ENCODE measurements around the gene TAGLN3. TPM values are rescaled to one million over a fixed set of nuclear protein-coding genes. Genes with fewer than 3 reads are reported as not detected.

Gene TAGLN3
- total and polyA plus RNA-seq, 2 of the 13 experiments (the other 11 are each of a cell fraction or from before 2014, with no cell fraction given): 0.51 to 0.91 TPM

- TF ChIP-seq ZNF142 (CRISPR knock-in tag; IDR thresholded peaks at IDR 0.05): peak; percentile 57; the same call in 1 of the 2 replicates
- 0 out of 2 replicates have a peak, but pooled peaks have one; percentile 58 for TF ChIP-seq ZBTB4 (CRISPR knock-in tag; IDR thresholded peaks at IDR 0.05; ENCODE audit: borderline replicate concordance)
- TF ChIP-seq POLR2A (IDR thresholded peaks at IDR 0.05; ENCODE audit: insufficient read depth in 1 of 2, low read depth in 2 of 2, low read length in 2 of 2): peak; percentile 97 to 99
- no peak for TF ChIP-seq ATF2 (CRISPR knock-in tag; IDR thresholded peaks at IDR 0.05)
- peak; percentile 49; the same call in 1 of the 2 replicates for TF ChIP-seq SMYD3 (CRISPR knock-in tag; IDR thresholded peaks at IDR 0.05)
- TF ChIP-seq TMF1 (CRISPR knock-in tag; IDR thresholded peaks at IDR 0.05; ENCODE audit: low read depth): 0 out of 2 replicates have a peak, but pooled peaks have one; percentile 49
- TF ChIP-seq HIVEP1 (CRISPR knock-in tag; IDR thresholded peaks at IDR 0.05): peak; percentile 73; the same call in 1 of the 2 replicates
- peak; percentile 76 for TF ChIP-seq RNF2 (conservative IDR thresholded peaks at IDR 0.05; ENCODE audit: low read depth)
- no peak for TF ChIP-seq ZNF562 (CRISPR knock-in tag; IDR thresholded peaks at IDR 0.05; ENCODE audit: borderline replicate concordance)
- TF ChIP-seq CSRNP2 (CRISPR knock-in tag; conservative IDR thresholded peaks at IDR 0.05; ENCODE audit: low read depth): no peak
- TF ChIP-seq ZNF33A (CRISPR knock-in tag; IDR thresholded peaks at IDR 0.05; ENCODE audit: borderline replicate concordance): no peak
- 0 out of 2 replicates have a peak, but pooled peaks have one; percentile 28 for TF ChIP-seq XBP1 (CRISPR knock-in tag; IDR thresholded peaks at IDR 0.05)
- no peak for TF ChIP-seq MLLT10 (CRISPR knock-in tag; IDR thresholded peaks at IDR 0.05)
- no peak for TF ChIP-seq ZMYM2 (CRISPR knock-in tag; IDR thresholded peaks at IDR 0.05)
Measured at GRCh38 chr3:111978583-111979433, 19.9 kb upstream of the TAGLN3 start, which contains the start of gene ABHD10 (continued).
